ENCODE results near the gene PMPCA.
"Not testable (repeated sequence)": the region's sequence is repeated elsewhere in the genome, so short reads cannot be mapped to it uniquely, and the experiment has no call there.

The PMPCA gene

GRCh38 chr9:136412962-136413361 is 2.5 kb downstream of the PMPCA start:
- DNase-seq (ENCODE audit: low spot score), result no peak
- no peak for FAIRE-seq

- no peak for DNase-seq (ENCODE audit: low spot score)
- FAIRE-seq, result no peak
These were observed 6.0 kb downstream of the PMPCA start for GRCh38 chr9:136416427-136416826.

DNA sequence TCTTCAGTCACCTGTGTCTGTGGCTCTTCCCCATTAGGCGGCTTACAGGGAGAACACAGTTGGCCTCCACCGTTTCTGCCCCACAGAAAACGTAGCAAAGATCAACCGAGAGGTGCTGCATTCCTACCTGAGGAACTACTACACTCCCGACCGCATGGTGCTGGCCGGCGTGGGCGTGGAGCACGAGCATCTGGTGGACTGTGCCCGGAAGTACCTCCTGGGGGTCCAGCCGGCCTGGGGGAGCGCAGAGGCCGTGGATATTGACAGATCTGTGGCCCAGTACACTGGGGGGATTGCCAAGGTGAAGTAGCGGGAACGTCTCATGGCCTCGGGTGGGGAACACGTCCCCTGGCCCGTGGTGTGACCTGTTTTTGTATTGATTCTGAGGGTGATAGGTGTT is 6.5 kb downstream of the PMPCA start:
- DNase-seq (ENCODE audit: low spot score) (no peak), FAIRE-seq (no peak)

DNA sequence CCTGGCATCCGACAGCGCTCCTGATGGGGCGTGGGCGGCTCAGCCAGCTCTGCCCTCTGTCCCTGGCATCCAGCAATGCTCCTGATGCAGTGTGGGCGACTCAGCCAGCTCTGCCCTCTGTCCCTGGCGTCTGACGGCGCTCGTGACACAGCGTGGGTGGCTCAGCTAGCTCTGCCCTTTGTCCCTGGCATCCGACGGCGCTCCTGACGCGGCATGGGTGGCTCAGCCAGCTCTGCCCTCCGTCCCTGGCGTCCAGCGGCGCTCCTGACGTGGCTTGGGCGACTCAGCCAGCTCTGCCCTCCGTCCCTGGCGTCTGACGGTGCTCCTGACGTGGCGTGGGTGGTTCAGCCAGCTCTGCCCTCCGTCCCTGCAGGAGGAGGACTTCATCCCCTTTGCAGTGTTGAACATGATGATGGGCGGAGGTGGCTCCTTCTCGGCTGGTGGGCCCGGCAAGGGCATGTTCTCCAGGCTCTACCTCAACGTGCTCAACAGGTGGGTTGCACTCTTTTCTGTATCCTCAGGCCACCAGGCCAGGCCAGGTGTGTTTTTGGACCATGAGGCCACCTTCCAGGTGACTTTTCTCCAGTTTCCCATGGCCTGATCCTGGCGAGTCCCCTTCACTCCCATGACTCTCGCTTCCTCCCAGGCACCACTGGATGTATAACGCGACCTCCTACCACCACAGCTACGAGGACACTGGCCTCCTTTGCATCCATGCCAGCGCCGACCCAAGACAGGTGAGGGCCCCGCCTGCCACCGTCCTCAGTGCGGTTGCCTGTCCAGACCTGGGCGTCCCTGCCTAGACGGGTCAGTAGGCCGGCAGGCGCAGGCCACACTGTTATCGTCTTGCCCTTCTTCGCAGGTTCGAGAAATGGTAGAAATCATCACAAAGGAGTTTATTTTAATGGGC is 8.0 kb downstream of the PMPCA start:
- FAIRE-seq (no peak), DNase-seq (ENCODE audit: low spot score) (no peak)

DNA sequence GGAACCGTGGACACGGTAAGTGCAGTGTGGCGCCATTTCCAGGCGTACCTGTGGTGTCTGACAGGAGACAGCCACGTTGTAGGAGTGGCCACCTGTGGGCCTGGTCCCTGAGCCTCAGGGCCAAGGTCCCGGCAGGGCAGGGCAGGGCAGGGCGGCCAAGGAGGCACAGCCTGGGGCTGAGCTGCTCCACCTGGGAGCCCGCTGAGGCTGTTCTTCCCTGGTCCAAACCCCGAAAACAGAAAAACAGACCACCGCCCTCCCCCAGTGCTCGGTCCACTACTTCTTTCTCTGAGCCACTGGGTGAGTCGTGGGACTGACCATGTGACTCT is 8.6 kb downstream of the PMPCA start:
- FAIRE-seq (no peak), DNase-seq (ENCODE audit: low spot score) (no peak)

GRCh38 chr9:136421791-136422190 is 11.3 kb downstream of the PMPCA start:
- DNase-seq (ENCODE audit: low spot score), result no peak
- FAIRE-seq, result no peak

DNA sequence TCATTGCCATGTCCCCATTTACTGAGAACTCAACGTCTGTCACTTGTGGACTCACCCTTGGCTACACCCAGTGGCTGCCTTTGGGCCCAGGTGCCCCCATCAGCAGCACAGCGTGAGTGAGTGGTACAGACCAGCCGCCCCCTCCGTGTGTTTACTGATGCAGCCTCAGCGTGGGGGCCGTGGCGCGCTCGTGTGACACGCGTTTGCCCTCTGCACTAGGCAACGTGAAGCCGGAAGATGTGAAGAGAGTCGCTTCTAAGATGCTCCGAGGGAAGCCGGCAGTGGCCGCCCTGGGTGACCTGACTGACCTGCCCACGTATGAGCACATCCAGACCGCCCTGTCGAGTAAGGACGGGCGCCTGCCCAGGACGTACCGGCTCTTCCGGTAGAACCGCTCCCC is 12.4 kb downstream of the PMPCA start:
- FAIRE-seq, result no peak

DNA sequence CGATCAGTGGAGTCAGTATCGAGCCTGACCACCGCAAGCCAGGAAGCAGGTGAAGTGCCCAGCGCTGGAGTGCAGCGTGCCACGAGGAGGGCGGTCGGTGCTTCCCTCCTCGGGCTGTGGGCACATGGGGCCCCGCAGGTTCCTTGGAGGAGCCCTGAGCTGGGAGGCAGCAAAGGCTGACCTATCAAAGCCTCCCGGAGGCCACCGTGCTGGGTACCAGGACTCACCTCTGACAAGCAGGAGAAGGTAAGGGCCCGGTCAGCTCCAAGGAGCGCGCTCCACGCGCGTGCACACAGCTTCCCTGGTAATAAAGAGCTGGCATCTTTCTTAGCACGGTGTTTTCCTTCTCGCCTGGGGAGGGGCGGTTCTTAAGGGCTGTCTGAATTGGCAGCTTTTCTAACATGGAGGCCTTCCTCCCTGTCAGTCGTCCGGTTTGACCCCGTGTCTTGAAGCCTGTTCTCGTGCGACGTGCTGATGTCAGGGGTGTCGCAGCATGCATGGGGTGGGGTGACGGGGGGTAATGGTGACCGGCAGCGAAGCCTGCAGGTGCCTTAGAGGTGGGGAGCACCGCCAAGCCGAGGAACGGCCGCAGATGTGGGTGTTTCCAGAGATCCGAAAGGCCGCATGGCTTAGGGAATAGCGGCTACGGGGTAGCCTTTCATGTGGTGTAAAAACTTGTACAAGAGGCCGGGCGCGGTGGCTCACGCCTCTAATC is 13.1 kb downstream of the PMPCA start:
- DNase-seq (ENCODE audit: low spot score) (no peak), FAIRE-seq (no peak)

More for the DNA sequence above, 12.4 kb downstream of the PMPCA start:
- no peak for DNase-seq (ENCODE audit: low spot score)

DNA sequence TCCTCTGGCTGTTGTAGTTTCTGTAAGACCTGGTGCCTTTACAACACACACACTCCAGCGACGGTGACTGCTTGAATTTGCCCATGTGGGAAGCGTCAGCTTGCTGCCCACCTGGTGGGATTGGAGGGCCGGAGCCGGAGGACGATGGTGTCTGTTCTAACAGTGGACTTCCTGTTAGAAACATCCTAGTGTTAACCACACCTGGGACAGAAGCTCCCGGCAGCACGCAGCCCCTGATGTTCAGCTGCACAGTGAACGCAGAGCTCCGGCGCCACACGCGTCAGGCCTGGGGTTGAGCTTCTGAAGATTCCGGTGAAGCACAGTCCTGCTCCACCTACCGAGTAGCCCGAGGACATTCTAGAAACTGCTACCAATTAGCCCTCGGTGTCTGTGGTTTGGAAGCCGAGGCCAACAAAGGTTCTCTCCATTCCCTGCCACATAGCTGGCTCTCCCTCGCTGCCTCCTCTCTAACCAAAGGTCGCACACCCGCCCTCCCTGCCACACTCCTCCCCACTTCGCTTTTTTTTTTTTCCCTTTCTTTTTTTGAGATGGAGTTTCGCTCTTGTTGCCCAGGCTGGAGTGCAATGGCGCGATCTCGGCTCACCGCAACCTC is 14.4 kb downstream of the PMPCA start:
- DNase-seq (ENCODE audit: low spot score) (no peak), FAIRE-seq (no peak)

DNA sequence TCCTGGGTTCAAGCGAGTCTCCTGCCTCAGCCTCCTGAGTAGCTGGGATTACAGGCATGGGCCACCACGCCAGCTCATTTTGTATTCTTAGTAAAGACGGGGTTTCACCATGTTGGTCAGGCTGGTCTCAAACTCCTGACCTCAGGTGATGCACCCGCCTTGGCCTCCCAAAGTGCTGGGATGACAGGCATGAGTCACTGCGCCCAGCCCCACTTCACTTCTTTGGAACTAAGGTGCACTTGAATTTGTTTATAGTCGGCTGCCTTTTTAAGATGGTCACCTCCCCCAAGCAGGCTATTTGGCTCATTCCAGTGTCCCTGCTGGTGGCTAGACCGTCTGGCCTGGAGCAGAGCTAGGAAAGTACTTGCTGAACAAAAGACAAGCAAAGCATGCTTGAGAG is 14.9 kb downstream of the PMPCA start:
- DNase-seq (ENCODE audit: low spot score); FAIRE-seq: not testable (repeated sequence)

- FAIRE-seq (no peak), DNase-seq (ENCODE audit: low spot score) (no peak)
These were observed 16.3 kb downstream of the PMPCA start for GRCh38 chr9:136426787-136427186.

DNA sequence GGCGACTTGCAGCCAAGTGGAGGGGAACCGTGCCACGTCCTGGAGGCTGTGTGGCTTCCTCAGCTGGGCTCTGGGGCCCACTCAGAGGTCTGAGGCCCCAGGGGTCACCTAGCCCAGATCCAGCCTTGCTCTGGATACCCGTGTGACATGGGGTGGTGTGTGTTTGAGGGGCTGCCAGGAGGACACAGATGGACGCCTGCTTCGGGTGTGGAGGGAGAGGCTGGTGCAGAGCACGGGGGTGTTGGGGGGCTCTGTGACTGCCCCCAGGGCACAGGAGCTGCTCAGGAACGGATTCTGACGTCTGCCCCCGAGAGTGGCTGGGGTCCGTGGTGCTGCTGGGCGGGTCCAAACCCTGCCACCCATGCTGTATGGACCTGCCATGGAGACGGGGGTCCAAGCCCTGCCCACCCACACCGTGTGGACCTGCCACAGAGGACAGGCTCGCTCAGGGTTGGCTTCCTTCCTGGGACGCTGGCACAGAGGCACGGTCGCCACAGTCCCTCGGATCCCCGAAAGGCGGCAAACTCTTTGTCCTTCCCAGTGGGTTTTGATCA is 18.7 kb downstream of the PMPCA start:
- FAIRE-seq, result no peak
- no peak for DNase-seq (ENCODE audit: low spot score)

- no peak for DNase-seq (ENCODE audit: low spot score)
- no peak for FAIRE-seq
These were observed 19.4 kb downstream of the PMPCA start for GRCh38 chr9:136429683-136430491.

DNA sequence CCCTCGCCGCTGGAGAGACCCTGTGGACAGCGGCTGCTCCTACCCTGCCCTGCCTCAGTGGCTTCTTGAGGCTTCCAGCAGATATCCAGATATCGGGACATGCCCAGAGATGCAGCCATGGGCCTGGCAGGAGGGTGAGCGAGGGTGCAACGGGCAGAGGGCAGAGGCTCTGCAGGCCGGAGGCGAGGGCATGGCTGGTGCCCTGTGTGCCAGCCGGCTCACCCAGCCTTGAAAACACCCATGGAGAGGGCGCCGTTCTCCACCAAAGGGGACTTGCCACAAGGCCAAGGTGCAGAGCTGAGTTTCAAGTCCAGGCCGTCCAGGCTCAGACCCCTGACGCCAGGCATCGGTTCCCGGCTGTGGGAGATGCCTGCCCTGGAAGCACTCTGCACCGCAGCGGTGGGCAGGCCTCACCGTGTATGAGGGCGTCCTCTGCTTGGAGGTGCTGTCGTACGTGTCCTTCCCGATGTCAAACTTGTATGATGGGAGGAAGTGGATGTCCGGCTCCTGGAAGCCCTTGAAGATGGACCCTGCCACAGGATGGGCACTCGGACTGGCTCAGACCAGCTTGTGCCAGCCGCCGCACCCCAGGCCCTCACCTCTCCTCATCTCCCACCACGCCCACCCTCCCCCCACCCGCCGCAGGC is 20.3 kb downstream of the PMPCA start:
- FAIRE-seq, result no peak
- no peak for DNase-seq (ENCODE audit: low spot score)

DNA sequence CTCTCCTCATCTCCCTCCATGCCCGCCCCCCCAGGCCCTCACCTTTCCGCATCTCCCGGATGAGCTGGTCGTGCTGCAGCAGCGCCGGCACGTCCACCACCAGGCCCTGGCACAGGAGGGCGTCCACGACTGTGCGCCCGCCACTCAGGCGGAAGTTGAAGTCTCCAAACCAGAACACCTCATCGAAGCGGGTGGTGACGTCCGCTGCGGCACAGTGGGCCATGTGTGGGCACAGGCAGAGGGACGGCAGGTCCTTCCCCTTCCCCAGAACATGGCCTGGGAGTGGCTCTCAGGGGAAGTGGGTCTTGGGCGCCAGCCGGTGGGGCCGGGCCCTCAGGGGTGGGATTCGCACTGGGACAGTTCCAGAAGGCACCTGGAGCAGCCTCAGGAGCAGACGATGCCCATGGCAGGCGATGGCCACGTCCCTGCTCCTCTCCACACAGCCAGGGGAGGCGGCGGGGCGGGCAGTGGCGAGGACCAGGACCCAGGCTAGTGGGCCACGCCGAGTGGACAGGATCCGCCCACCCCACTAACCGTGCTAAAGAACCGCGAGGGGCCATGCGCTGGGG is 21.4 kb downstream of the PMPCA start:
- FAIRE-seq (no peak), DNase-seq (ENCODE audit: low spot score) (no peak)

GRCh38 chr9:136432591-136432990 is 22.1 kb downstream of the PMPCA start:
- DNase-seq (ENCODE audit: low spot score) (no peak), FAIRE-seq (no peak)

DNA sequence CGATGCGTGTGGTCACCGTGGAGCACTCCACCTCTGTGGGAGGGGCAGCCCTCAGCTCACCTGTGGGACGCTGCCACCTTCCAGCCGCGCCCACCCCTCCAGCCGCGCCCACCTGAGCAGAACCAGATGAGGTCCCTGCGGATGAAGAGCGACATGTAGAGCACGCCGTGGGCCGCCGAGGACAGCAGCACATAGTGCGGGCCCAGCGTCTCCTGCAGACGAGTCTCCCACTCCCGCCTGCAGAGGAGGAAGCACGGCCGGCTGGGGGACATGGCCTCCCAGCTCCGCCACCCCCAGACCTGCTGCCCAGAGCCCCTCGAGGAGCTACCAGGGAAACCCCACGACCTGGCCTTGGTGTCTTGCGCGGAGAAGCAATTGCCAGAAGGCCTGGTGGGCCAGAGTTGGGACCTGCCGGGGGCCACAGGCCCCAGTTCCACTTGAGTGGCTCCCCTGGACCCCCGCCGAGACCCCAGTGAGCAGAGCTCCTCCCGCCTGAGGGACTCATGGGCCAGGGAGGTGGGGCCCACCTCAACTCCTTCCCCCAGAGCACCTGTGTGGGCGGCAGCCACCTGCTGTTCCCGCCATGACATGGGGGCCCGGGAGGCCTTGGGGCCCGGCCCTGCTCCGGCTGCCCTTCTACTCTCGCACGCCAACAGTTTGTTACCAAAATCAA is 22.7 kb downstream of the PMPCA start:
- FAIRE-seq (no peak), DNase-seq (ENCODE audit: low spot score) (no peak)

- FAIRE-seq, result no peak
- no peak for DNase-seq (ENCODE audit: low spot score)
These were observed 23.6 kb downstream of the PMPCA start for GRCh38 chr9:136433849-136434579.

- FAIRE-seq (no peak), DNase-seq (ENCODE audit: low spot score) (no peak)
These were observed 24.2 kb downstream of the PMPCA start for GRCh38 chr9:136434580-136435169.
